GM13977 (cell line): Measurements from ENCODE around the gene FAM50A.
A peak's percentile ranks its signal among the peaks of the same experiment; 100 is the strongest.

ENCODE experiments used
- DNase-seq: peaks from one replicate; pipeline ENCODE4 v3.0.0; 2012; ENCODE audit warnings: low spot score
- CTCF ChIP-seq: IDR thresholded peaks from 2 replicates; pipeline ENCODE4 v1.5.1; 2012; ENCODE audit warnings: mild to moderate bottlenecking, control low read depth; ENCODE audit not compliant: insufficient read depth; ENCODE audit errors: extremely low read depth, missing control alignments
- in situ Hi-C: fragments of 300-500 bp; cut with MboI; formaldehyde crosslinking; loops from one replicate; pipeline ENCODE4 v1.12.0; 2022; ENCODE audit warnings: low sequenced_read_pairs, low pct_unique_long_range_greater_than_20kb, mixed read lengths, inconsistent platforms; ENCODE audit not compliant: unreplicated experiment

Gene FAM50A

GRCh38 chrX:154482786-154483185 lies 38.8 kb downstream of the FAM50A start:
- no peak for DNase-seq
- no peak for TF ChIP-seq CTCF
- in situ Hi-C loops, result no loop called here

- DNase-seq, result no peak
- no peak for TF ChIP-seq CTCF
- in situ Hi-C loops, result no loop called here
Observed at GRCh38 chrX:154483325-154483724, 39.4 kb downstream of the FAM50A start.

- in situ Hi-C loops, result no loop called here
- DNase-seq, result no peak
- TF ChIP-seq CTCF, result no peak
Observed at GRCh38 chrX:154484255-154485149, 40.6 kb downstream of the FAM50A start.

- TF ChIP-seq CTCF, result no peak
- in situ Hi-C loops, result no loop called here
- DNase-seq, result no peak
Observed at GRCh38 chrX:154485150-154486051, 41.5 kb downstream of the FAM50A start.

GRCh38 chrX:154486052-154486395 lies 42.1 kb downstream of the FAM50A start:
- in situ Hi-C loops, result no loop called here
- DNase-seq, result no peak
- TF ChIP-seq CTCF, result no peak

- in situ Hi-C loops, result no loop called here
- DNase-seq, result peak; percentile 86
- no peak for TF ChIP-seq CTCF
Observed at GRCh38 chrX:154486396-154487207, 42.7 kb downstream of the FAM50A start, which contains the start of gene UBL4A. TSS of gene UBL4A (minus strand) at chrX:154486615. CDS start at chrX:154486584, 31 bp downstream.
